ENCODE results near the gene SLC25A21.

DNA sequence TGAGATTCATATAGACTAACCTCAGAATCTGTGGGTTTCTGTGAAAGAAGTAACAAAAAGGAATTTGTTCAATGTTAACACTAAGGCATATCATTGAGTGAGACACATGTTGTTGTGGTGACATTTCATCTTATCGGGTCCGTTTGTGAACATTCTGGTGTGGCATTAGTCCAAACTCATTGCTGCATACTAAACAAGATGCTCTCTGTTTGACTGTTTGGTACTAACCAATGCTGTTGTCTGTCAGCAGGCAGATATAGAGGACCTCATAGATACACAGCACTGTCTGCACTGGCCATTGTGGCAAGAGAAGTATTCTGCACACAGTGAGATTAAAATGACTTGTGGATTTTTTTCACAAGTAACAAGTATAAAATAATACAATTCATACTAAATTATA is 41.2 kb downstream of the SLC25A21 start:
- TF ChIP-seq, protein P1, sequence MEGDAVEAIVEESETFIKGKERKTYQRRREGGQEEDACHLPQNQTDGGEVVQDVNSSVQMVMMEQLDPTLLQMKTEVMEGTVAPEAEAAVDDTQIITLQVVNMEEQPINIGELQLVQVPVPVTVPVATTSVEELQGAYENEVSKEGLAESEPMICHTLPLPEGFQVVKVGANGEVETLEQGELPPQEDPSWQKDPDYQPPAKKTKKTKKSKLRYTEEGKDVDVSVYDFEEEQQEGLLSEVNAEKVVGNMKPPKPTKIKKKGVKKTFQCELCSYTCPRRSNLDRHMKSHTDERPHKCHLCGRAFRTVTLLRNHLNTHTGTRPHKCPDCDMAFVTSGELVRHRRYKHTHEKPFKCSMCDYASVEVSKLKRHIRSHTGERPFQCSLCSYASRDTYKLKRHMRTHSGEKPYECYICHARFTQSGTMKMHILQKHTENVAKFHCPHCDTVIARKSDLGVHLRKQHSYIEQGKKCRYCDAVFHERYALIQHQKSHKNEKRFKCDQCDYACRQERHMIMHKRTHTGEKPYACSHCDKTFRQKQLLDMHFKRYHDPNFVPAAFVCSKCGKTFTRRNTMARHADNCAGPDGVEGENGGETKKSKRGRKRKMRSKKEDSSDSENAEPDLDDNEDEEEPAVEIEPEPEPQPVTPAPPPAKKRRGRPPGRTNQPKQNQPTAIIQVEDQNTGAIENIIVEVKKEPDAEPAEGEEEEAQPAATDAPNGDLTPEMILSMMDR (IDR thresholded peaks at IDR 0.05; ENCODE audit: low read length): no peak
- TF ChIP-seq EZH2phosphoT487 (IDR thresholded peaks at IDR 0.05; ENCODE audit: low read length): no peak
- TF ChIP-seq EZH2 (optimal IDR thresholded peaks at IDR 0.05; ENCODE audit: low read depth, low read length): no peak

All from MM.1S (cell line).